22Rv1 (cell line): ENCODE measurements around the gene WDFY2.

Experiments used
- CTCF ChIP-seq: fragments of 450-650 bp; IDR thresholded peaks from 2 replicates; pipeline ENCODE4 v1.5.1; 2017; ENCODE audit warnings: mild to moderate bottlenecking
- ZFX ChIP-seq: fragments of 450-650 bp; IDR thresholded peaks from 2 replicates; pipeline ENCODE4 v1.6.1; 2017; ENCODE audit warnings: antibody characterized with exemption, borderline replicate concordance

- TF ChIP-seq CTCF (no peak), ZFX (no peak)
Measured at GRCh38 chr13:51675385-51675784, 91.1 kb downstream of the WDFY2 start.
